Activated T-helper 17 cell treated with anti-CD3 and anti-CD28 coated beads, Interleukin-2, amount 50 U/mL, for 72 hours (primary cell): ENCODE data around the gene SART3. TPM values are rescaled to one million over a fixed set of nuclear protein-coding genes. Genes with fewer than 3 reads are reported as not detected.

Experiments used
- ATAC-seq: fragments of 150-1000 bp; cut with Tn5 transposase; replicated peaks from 2 replicates; pipeline ENCODE4 v1.10.0; 2021; ENCODE audit warnings: mild to moderate bottlenecking, moderate library complexity
- H3K27ac Mint-ChIP-seq: one replicate; pipeline ENCODE4 v1.8.0; 2022; ENCODE audit warnings: mixed read lengths
- H3K27me3 Mint-ChIP-seq: one replicate; pipeline ENCODE4 v1.8.0; 2022; ENCODE audit warnings: mixed read lengths
- H3K36me3 Mint-ChIP-seq: one replicate; pipeline ENCODE4 v1.8.0; 2022; ENCODE audit warnings: low read depth, mild to moderate bottlenecking, mixed read lengths
- H3K4me1 Mint-ChIP-seq: one replicate; pipeline ENCODE4 v1.8.0; 2022; ENCODE audit warnings: mixed read lengths
- H3K4me3 Mint-ChIP-seq: one replicate; pipeline ENCODE4 v1.8.0; 2022; ENCODE audit warnings: mild to moderate bottlenecking, mixed read lengths
- H3K9me3 Mint-ChIP-seq: one replicate; pipeline ENCODE4 v1.8.0; 2022; ENCODE audit warnings: mixed read lengths
- total RNA-seq, 2 donors: library from RNA; stranded (reverse); gene quantifications; one replicate each; pipeline ENCODE4 v1.2.3, GENCODE V29; 2022

SART3 gene
- total RNA-seq: 10 to 100 TPM; 85.0 to 98.6 TPM

GRCh38 chr12:108560752-108561719 lies at the start of gene SART3:
TSS of gene SART3 (minus strand) at chr12:108561173. CDS start at chr12:108561154, 19 bp downstream.
- Mint-ChIP-seq H3K36me3 (peaks cover 86% of the 10 kb centered on the region), H3K9me3 (no peaks in the 10 kb centered on the region), H3K27ac (peak within 1 kb of the TSS; percentile 99), H3K4me3 (peak within 1 kb of the TSS; percentile 93), H3K27me3 (no peaks in the 10 kb centered on the region), H3K4me1 (peaks cover 25% of the 10 kb centered on the region)
- ATAC-seq: peak; percentile 49

DNA sequence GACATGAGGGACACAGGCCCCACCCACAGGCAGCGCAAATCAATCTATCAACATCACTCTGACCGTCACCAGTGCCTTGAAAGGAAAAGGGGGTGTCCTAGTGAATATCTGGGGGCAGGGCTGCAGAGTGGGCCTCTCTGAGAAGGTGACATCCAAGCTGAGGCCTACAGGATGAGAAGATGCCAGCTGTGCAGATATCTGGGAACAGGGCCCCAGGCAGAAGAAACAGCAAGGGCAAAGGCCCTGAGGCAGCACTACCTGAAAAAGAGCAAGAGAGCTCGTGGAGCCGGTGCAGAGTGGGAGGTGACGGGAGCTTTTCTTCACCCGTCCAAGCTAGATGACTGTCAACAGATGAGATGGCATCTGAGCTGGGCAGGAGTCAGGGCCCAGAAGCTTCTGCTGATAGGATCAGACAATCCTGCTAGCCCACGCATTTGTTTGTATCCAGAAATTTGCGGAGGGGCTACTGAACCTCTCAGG lies 49.4 kb upstream of the SART3 start:
- no peaks in the 10 kb centered on the region for H3K27me3 Mint-ChIP-seq

DNA sequence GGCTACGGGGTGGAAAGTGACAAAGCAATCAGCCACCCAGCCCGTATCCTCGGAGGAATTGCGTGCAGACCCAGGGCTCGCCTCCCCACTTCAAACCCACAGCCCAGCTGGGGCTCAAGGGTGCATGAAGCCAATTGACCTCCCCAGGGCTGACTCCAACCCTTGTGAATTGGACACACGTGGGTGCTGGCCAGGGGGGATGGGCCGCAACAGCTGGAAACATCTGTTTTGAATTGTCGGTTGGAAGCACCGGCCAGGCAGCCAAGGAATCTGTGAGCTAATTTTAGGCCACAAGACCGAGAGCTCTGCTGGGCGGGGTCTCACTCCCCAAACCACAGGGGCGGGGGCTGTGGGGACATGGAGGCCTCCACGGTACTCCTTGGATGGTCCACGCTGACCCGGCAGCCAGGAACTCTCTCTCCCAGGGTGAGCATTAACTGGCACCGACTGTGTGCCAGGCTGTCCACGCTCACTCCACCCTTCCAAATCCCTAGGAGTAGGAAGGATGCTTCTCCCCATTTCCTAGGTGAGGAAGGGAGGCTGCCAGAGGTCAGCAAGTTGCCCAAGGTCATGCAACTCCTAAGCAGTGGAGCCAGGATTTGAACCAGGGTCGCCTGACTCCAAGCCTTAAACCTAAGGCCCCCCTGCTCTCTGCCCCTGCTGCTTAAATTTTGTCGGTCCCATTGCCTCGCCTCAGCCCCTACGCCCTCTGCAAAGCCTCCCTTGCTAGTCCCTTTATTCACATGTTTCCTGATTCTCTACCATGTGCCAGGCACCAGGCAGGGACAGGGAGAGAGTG lies 48.8 kb upstream of the SART3 start:
- no peak for ATAC-seq
- Mint-ChIP-seq H3K9me3 (no peaks in the 10 kb centered on the region), H3K36me3 (no peaks in the 10 kb centered on the region), H3K4me3 (no peak overlapping the region), H3K27ac (no peak overlapping the region), H3K27me3 (no peaks in the 10 kb centered on the region), H3K4me1 (peaks cover 14% of the 10 kb centered on the region)

More for the DNA sequence above, 49.4 kb upstream of the SART3 start:
- no peak for ATAC-seq
- H3K4me1 Mint-ChIP-seq: peaks cover 14% of the 10 kb centered on the region
- no peaks in the 10 kb centered on the region for H3K9me3 Mint-ChIP-seq
- H3K36me3 Mint-ChIP-seq: no peaks in the 10 kb centered on the region
- no peak overlapping the region for H3K27ac Mint-ChIP-seq
- H3K4me3 Mint-ChIP-seq: no peak overlapping the region

- Mint-ChIP-seq H3K4me3 (no peak overlapping the region), H3K9me3 (no peaks in the 10 kb centered on the region), H3K27ac (no peak overlapping the region), H3K4me1 (peaks cover 9% of the 10 kb centered on the region), H3K36me3 (no peaks in the 10 kb centered on the region), H3K27me3 (no peaks in the 10 kb centered on the region)
- no peak for ATAC-seq
These were observed 47.6 kb upstream of the SART3 start for GRCh38 chr12:108608616-108609015.

- Mint-ChIP-seq H3K27me3 (no peaks in the 10 kb centered on the region), H3K9me3 (no peaks in the 10 kb centered on the region), H3K36me3 (no peaks in the 10 kb centered on the region)
These were observed 47.1 kb upstream of the SART3 start for GRCh38 chr12:108607981-108608600.

GRCh38 chr12:108606492-108606891 lies 45.5 kb upstream of the SART3 start:
- H3K4me1 Mint-ChIP-seq: no peaks in the 10 kb centered on the region
- H3K27me3 Mint-ChIP-seq: no peaks in the 10 kb centered on the region
- H3K27ac Mint-ChIP-seq: peak overlapping the region; percentile 61
- no peak overlapping the region for H3K4me3 Mint-ChIP-seq
- no peaks in the 10 kb centered on the region for H3K9me3 Mint-ChIP-seq
- ATAC-seq: no peak
- H3K36me3 Mint-ChIP-seq: no peaks in the 10 kb centered on the region

More at GRCh38 chr12:108607981-108608600, 47.1 kb upstream of the SART3 start:
- Mint-ChIP-seq H3K27ac (no peak overlapping the region), H3K4me3 (no peak overlapping the region), H3K4me1 (peaks cover 9% of the 10 kb centered on the region)
- no peak for ATAC-seq

GRCh38 chr12:108605690-108606406 lies 44.9 kb upstream of the SART3 start:
- Mint-ChIP-seq H3K4me1 (no peaks in the 10 kb centered on the region), H3K27ac (peak overlapping the region; percentile 61), H3K4me3 (no peak overlapping the region), H3K9me3 (no peaks in the 10 kb centered on the region), H3K36me3 (no peaks in the 10 kb centered on the region), H3K27me3 (no peaks in the 10 kb centered on the region)
- ATAC-seq: no peak

DNA sequence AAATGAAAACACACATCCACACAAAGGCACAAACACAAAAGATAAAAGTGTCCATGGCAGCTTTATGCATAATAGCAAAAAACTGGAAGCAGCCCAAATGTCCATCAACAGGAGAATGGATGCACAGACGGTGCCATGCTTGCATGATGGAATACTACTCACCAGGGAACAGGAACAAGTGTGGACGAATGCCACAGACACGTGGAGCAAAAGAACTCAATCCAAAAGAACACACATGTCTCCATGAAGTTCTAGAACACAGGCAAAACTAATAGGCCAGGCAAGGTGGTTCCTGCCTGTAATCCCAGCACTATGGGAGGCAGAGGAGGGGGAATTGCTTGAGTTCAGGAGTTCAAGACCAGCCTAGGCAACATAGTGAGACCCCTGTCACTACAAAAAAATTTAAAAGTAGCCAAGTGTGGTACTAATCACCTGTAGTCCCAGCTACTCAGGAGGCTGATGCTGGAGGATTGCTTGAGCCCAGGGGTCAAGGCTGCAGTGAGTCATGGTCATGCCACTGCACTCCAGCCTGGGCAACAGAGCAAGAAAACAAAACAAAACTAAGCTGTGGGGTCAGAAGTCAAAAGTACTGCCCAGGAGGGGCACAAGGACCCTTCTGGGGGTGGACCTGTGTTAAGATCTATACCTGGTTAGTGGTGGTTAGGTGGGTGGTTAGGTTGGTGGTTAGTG lies 44.2 kb upstream of the SART3 start:
- Mint-ChIP-seq H3K27ac (peak overlapping the region; percentile 61), H3K4me3 (no peak overlapping the region)

GRCh38 chr12:108604208-108604941 lies 43.4 kb upstream of the SART3 start:
- no peaks in the 10 kb centered on the region for H3K36me3 Mint-ChIP-seq
- H3K27ac Mint-ChIP-seq: peak overlapping the region; percentile 61

More for the DNA sequence above, 44.2 kb upstream of the SART3 start:
- Mint-ChIP-seq H3K9me3 (no peaks in the 10 kb centered on the region), H3K4me1 (no peaks in the 10 kb centered on the region), H3K27me3 (no peaks in the 10 kb centered on the region), H3K36me3 (no peaks in the 10 kb centered on the region)
- ATAC-seq: peak; percentile 19

GRCh38 chr12:108603743-108604142 lies 42.8 kb upstream of the SART3 start:
- Mint-ChIP-seq H3K27ac (no peak overlapping the region), H3K4me1 (no peaks in the 10 kb centered on the region), H3K4me3 (no peak overlapping the region), H3K27me3 (no peaks in the 10 kb centered on the region), H3K36me3 (no peaks in the 10 kb centered on the region), H3K9me3 (no peaks in the 10 kb centered on the region)
- ATAC-seq: no peak

More at GRCh38 chr12:108604208-108604941, 43.4 kb upstream of the SART3 start:
- Mint-ChIP-seq H3K27me3 (no peaks in the 10 kb centered on the region), H3K9me3 (no peaks in the 10 kb centered on the region), H3K4me3 (no peak overlapping the region), H3K4me1 (no peaks in the 10 kb centered on the region)
- no peak for ATAC-seq

GRCh38 chr12:108602976-108603704 lies 42.2 kb upstream of the SART3 start:
- ATAC-seq: no peak
- H3K9me3 Mint-ChIP-seq: no peaks in the 10 kb centered on the region
- H3K4me3 Mint-ChIP-seq: no peak overlapping the region
- H3K27ac Mint-ChIP-seq: no peak overlapping the region
- no peaks in the 10 kb centered on the region for H3K4me1 Mint-ChIP-seq
- no peaks in the 10 kb centered on the region for H3K36me3 Mint-ChIP-seq
- H3K27me3 Mint-ChIP-seq: no peaks in the 10 kb centered on the region

DNA sequence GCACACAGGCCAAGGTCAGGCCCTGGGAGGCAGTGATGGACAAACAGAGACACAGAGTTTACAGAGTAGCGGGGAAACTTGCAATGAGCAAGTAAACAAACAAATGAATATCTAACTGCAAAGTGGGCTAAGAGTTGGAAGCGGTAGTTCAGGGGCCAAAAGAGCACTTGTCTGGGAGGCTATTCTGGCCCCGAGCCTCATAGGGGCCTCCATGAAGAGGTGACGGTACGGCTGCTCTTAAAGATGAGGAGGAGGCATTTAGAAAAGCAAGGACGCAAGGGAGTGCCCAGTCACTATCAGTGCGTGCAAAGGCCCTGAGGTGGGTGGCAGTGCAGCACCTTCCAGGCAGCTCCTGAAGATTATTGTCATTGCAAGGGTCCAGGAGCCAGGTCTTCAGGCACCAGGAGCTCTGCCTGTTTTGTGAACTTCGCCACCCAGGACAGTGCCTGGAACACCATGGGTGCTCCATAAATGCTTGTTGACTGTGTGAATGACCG lies 41.3 kb upstream of the SART3 start:
- no peak overlapping the region for H3K4me3 Mint-ChIP-seq
- no peaks in the 10 kb centered on the region for H3K27me3 Mint-ChIP-seq
- no peak overlapping the region for H3K27ac Mint-ChIP-seq
- no peak for ATAC-seq
- H3K9me3 Mint-ChIP-seq: no peaks in the 10 kb centered on the region
- H3K36me3 Mint-ChIP-seq: no peaks in the 10 kb centered on the region
- H3K4me1 Mint-ChIP-seq: no peaks in the 10 kb centered on the region
